CD4-positive, alpha-beta T cell (primary cell): ENCODE results near the gene ZNF155. TPM values are rescaled to one million over a fixed set of nuclear protein-coding genes. Genes with fewer than 3 reads are reported as not detected.

Experiments used
- ATAC-seq: fragments of 200-7000 bp; cut with Tn5 transposase; one replicate; pipeline ENCODE4 v1.10.0; 2022; ENCODE audit warnings: mild to moderate bottlenecking; ENCODE audit not compliant: poor library complexity
- CTCF ChIA-PET: fragments of 350-600 bp; sonication (Branson Sonifier 250); formaldehyde crosslinking; loops from one replicate; lab custom pipeline; 2021; ENCODE audit warnings: antibody characterized with exemption, inconsistent platforms; lab: Charles Lee
- POLR2A ChIA-PET: fragments of 350-600 bp; sonication (Branson Sonifier 250); formaldehyde crosslinking; loops from one replicate; lab custom pipeline; 2021; ENCODE audit warnings: antibody characterized with exemption, inconsistent platforms; lab: Charles Lee
- DNase-seq, 14 experiments: peaks; one replicate each; pipeline ENCODE4 v3.0.0-alpha.2; 2013 to 2020; ENCODE audit warnings: mixed read lengths in 2 of 14
- H3K27ac ChIP-seq, 2 donors: one replicate each; pipeline versions ENCODE4 v1.5.1 to v1.7.0; 2013; ENCODE audit warnings: low read length in 2 of 2, low read depth in 1 of 2, mild to moderate bottlenecking in 1 of 2
- H3K27me3 ChIP-seq, 2 experiments: 1 replicate in 1 of 2; 2 replicates in 1 of 2; pipeline versions ENCODE4 v1.6.1 to v1.7.0; 2013; ENCODE audit warnings: low read length in 2 of 2, control low read depth in 1 of 2, mild to moderate bottlenecking in 1 of 2, moderate library complexity in 1 of 2; ENCODE audit not compliant: insufficient read depth in 2 of 2, control insufficient read depth in 1 of 2
- H3K36me3 ChIP-seq: one replicate; pipeline ENCODE4 v1.6.1; 2013; ENCODE audit warnings: low read length, control low read depth; ENCODE audit not compliant: insufficient read depth
- H3K4me1 ChIP-seq: one replicate; pipeline ENCODE4 v1.6.1; 2013; ENCODE audit warnings: low read length, control low read depth; ENCODE audit not compliant: insufficient read depth
- H3K4me3 ChIP-seq: one replicate; pipeline ENCODE4 v1.5.1; 2013; ENCODE audit warnings: mild to moderate bottlenecking, low read length, moderate library complexity
- H3K9me3 ChIP-seq, 2 experiments: 1 replicate in 1 of 2; 2 replicates in 1 of 2; pipeline versions ENCODE4 v1.6.1 to v1.7.0; 2013; ENCODE audit warnings: low read length in 2 of 2, mild to moderate bottlenecking in 2 of 2, control low read depth in 1 of 2, moderate library complexity in 1 of 2; ENCODE audit not compliant: control insufficient read depth in 1 of 2, insufficient read depth in 1 of 2
- H3K27ac Mint-ChIP-seq: one replicate; pipeline ENCODE4 v1.8.0; 2020; ENCODE audit warnings: mixed read lengths
- H3K27me3 Mint-ChIP-seq: one replicate; pipeline ENCODE4 v1.8.0; 2021; ENCODE audit warnings: mixed read lengths
- H3K36me3 Mint-ChIP-seq: one replicate; pipeline ENCODE4 v1.8.0; 2021; ENCODE audit warnings: low read depth, mixed read lengths
- H3K4me1 Mint-ChIP-seq: one replicate; pipeline ENCODE4 v1.8.0; 2021; ENCODE audit warnings: low read depth, mixed read lengths
- H3K4me3 Mint-ChIP-seq: one replicate; pipeline ENCODE4 v1.8.0; 2020; ENCODE audit warnings: mild to moderate bottlenecking, mixed read lengths
- H3K9me3 Mint-ChIP-seq: one replicate; pipeline ENCODE4 v1.8.0; 2020; ENCODE audit warnings: mixed read lengths
- CTCF ChIP-seq: fragments of 200-600 bp; IDR thresholded peaks from one replicate; pipeline ENCODE4 v1.8.0; 2022; ENCODE audit warnings: antibody characterized with exemption, mild to moderate bottlenecking
- intact Hi-C, 2 experiments: fragments of 100-400 bp; cut with DNase I in 1 of 2; cut with micrococcal nuclease in 1 of 2; formaldehyde crosslinking; loops; one replicate each; pipeline versions ENCODE4 v1.15.1 to v1.9.0; 2023 to 2025; cut with DNase I, micrococcal nuclease
- total RNA-seq, 174 experiments: library from RNA in 2 of 174; stranded (reverse) in 2 of 174; gene quantifications; one replicate each; pipeline ENCODE4 v1.2.3 and lab custom pipeline; 2021 to 2026

Gene ZNF155
- total RNA-seq, 2 experiments from 2014 or later = 3.5 to 4.0 TPM

GRCh38 chr19:43936188-43936587 lies 47.8 kb upstream of the ZNF155 start:
- H3K4me3 ChIP-seq = no peak overlapping the region
- POLR2A ChIA-PET = interaction anchor here (1.3 to 1.9 kb wide), 3 partner anchors 49 to 228 kb away, joined by 4 to 8 read pairs (median 6); partner anchors contain the start of genes ZNF226 and ZNF283
- ATAC-seq = no peak
- no peaks in the 10 kb centered on the region for H3K27me3 ChIP-seq
- no peak overlapping the region for H3K27ac ChIP-seq
- CTCF ChIA-PET = no interaction called here
- Mint-ChIP-seq H3K27me3 (peaks cover 1% of the 10 kb centered on the region), H3K27ac (peak overlapping the region; percentile 86), H3K4me3 (peak overlapping the region; percentile 96), H3K36me3 (peaks cover 38% of the 10 kb centered on the region), H3K9me3 (peaks cover 3% of the 10 kb centered on the region), H3K4me1 (peaks cover 25% of the 10 kb centered on the region)
- intact Hi-C loops = loop anchor here (2.0 to 10.0 kb wide), 9 partner anchors 15 to 366 kb away; partner anchors contain the start of genes ZNF230 (in 2 of the 2), SMG9 (in 1 of the 2), ZNF221 (in 1 of the 2) and ZNF224 (in 1 of the 2)
- peaks cover 5% of the 10 kb centered on the region in 2 experiments for H3K9me3 ChIP-seq
- TF ChIP-seq CTCF = no peak
- peaks cover 10% of the 10 kb centered on the region for H3K4me1 ChIP-seq
- H3K36me3 ChIP-seq = peaks cover 17% of the 10 kb centered on the region
- DNase-seq = peak in 1 of 14 experiments; percentile 1

- H3K27ac ChIP-seq = no peak overlapping the region
- intact Hi-C loops = loop anchor here (5.0 to 10.0 kb wide), 8 partner anchors 63 to 363 kb away; partner anchors contain the start of genes ZNF230 (in 2 of the 2), SMG9 (in 1 of the 2), ZNF224 (in 1 of the 2) and ZNF226 (in 1 of the 2)
- Mint-ChIP-seq H3K36me3 (peaks cover 6% of the 10 kb centered on the region), H3K27ac (no peak overlapping the region), H3K4me1 (peaks cover 12% of the 10 kb centered on the region), H3K27me3 (peaks cover 20% of the 10 kb centered on the region), H3K9me3 (peaks cover 6% of the 10 kb centered on the region), H3K4me3 (no peak overlapping the region)
- H3K36me3 ChIP-seq = no peaks in the 10 kb centered on the region
- no peak overlapping the region for H3K4me3 ChIP-seq
- H3K27me3 ChIP-seq = no peaks in the 10 kb centered on the region
- ChIA-PET POLR2A (no interaction called here), CTCF (no interaction called here)
- peaks cover 5 to 8% of the 10 kb centered on the region in 2 experiments for H3K9me3 ChIP-seq
- ATAC-seq (no peak), DNase-seq (no peak)
- peaks cover 5% of the 10 kb centered on the region for H3K4me1 ChIP-seq
- TF ChIP-seq CTCF = no peak
These were observed 44.3 kb upstream of the ZNF155 start for GRCh38 chr19:43939557-43940260.

GRCh38 chr19:43940719-43941118 lies 43.3 kb upstream of the ZNF155 start:
- Mint-ChIP-seq H3K27me3 (peaks cover 28% of the 10 kb centered on the region), H3K27ac (no peak overlapping the region), H3K36me3 (peaks cover under 1% of the 10 kb centered on the region), H3K4me3 (no peak overlapping the region), H3K9me3 (peaks cover 6% of the 10 kb centered on the region), H3K4me1 (peaks cover 2% of the 10 kb centered on the region)
- POLR2A ChIA-PET = no interaction called here
- Histone ChIP-seq H3K27ac (no peak overlapping the region), H3K4me1 (no peaks in the 10 kb centered on the region), H3K27me3 (peaks cover 0 to 4% of the 10 kb centered on the region in 2 experiments), H3K9me3 (peaks cover 5 to 8% of the 10 kb centered on the region in 2 experiments), H3K4me3 (no peak overlapping the region), H3K36me3 (no peaks in the 10 kb centered on the region)
- CTCF ChIA-PET = no interaction called here
- DNase-seq (no peak), ATAC-seq (no peak)
- no peak for TF ChIP-seq CTCF
- intact Hi-C loops = no loop called here
